ENCODE data around the gene TP53INP2.

- TF ChIP-seq RCOR1 (IDR thresholded peaks at IDR 0.05; ENCODE audit: low read length) (no peak), ZBTB33 (IDR thresholded peaks at IDR 0.05; ENCODE audit: borderline replicate concordance, low read depth) (no peak), FOXJ3 (CRISPR knock-in tag; IDR thresholded peaks at IDR 0.05) (no peak), SMC3 (IDR thresholded peaks at IDR 0.05; ENCODE audit: low read depth, low read length) (no peak), TAF1 (IDR thresholded peaks at IDR 0.05; ENCODE audit: borderline replicate concordance, low read depth, low read length) (no peak), RXRA (IDR thresholded peaks at IDR 0.05; ENCODE audit: borderline replicate concordance, low read depth) (peak; percentile 29; the same call in 1 of the 2 replicates), JUND (IDR thresholded peaks at IDR 0.05) (peak; percentile 88; the same call in 1 of the 2 replicates), SIN3A (IDR thresholded peaks at IDR 0.05; ENCODE audit: borderline replicate concordance, low read depth, low read length) (peak; percentile 14; the same call in 1 of the 2 replicates), YY1 (IDR thresholded peaks at IDR 0.05; ENCODE audit: low read depth) (no peak), CHD2 (IDR thresholded peaks at IDR 0.05; ENCODE audit: low read length, partially characterized antibody) (no peak)
- TF ChIP-seq, protein P1, sequence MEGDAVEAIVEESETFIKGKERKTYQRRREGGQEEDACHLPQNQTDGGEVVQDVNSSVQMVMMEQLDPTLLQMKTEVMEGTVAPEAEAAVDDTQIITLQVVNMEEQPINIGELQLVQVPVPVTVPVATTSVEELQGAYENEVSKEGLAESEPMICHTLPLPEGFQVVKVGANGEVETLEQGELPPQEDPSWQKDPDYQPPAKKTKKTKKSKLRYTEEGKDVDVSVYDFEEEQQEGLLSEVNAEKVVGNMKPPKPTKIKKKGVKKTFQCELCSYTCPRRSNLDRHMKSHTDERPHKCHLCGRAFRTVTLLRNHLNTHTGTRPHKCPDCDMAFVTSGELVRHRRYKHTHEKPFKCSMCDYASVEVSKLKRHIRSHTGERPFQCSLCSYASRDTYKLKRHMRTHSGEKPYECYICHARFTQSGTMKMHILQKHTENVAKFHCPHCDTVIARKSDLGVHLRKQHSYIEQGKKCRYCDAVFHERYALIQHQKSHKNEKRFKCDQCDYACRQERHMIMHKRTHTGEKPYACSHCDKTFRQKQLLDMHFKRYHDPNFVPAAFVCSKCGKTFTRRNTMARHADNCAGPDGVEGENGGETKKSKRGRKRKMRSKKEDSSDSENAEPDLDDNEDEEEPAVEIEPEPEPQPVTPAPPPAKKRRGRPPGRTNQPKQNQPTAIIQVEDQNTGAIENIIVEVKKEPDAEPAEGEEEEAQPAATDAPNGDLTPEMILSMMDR (IDR thresholded peaks at IDR 0.05), result no peak
These were observed 9.2 kb downstream of the TP53INP2 start for GRCh38 chr20:34713194-34713943.
